Activated naive CD8-positive, alpha-beta T cell treated with anti-CD3 and anti-CD28 coated beads, Interleukin-2, amount 50 U/mL, for 16 hours (primary cell): ENCODE measurements around the gene PRKCE.

Experiments
- DNase-seq: peaks from one replicate; pipeline ENCODE4 v3.0.0-alpha.2; 2020; ENCODE audit warnings: low read depth, low spot score

The PRKCE gene

DNA sequence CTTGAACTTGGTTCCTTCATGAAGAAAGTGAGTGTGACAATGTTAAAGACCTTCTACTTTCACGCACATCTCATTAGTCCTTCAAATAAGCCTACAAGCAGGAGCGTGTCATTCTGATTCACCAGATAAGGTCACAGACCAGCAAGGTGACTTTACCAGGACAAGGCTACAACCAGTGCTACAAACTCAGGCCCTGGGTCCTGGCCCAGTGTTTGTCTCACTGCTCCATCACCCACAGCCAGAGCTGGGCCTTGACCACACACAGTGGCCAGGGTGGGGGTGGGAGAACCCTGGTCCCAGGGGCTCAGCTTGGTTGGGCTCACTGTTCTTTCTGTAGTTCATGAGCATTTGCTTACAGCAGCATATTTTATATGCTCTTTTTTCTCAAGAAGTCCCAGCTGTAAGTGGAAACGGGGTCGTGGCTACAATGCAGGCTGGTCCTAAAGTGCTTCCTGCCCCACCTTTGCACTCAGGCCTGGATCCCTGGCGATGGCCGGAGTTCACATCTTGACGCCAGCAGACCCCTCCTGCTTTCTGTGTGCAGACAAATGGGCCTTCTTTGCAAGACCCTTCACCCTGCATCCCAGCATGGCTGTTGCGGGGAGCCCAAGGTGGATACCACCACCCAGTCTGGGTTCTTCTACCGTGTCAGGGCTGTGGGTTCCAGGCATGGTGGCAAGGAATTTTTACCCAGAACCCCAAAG is 492.1 kb downstream of the PRKCE start:
- no peak for DNase-seq

- DNase-seq = no peak
These were observed 492.8 kb downstream of the PRKCE start for GRCh38 chr2:46144133-46144800.

GRCh38 chr2:46145017-46145416 is 493.5 kb downstream of the PRKCE start:
- no peak for DNase-seq

- no peak for DNase-seq
These were observed 494.4 kb downstream of the PRKCE start for GRCh38 chr2:46145840-46146239.

GRCh38 chr2:46146866-46147502 is 495.5 kb downstream of the PRKCE start:
- no peak for DNase-seq

DNA sequence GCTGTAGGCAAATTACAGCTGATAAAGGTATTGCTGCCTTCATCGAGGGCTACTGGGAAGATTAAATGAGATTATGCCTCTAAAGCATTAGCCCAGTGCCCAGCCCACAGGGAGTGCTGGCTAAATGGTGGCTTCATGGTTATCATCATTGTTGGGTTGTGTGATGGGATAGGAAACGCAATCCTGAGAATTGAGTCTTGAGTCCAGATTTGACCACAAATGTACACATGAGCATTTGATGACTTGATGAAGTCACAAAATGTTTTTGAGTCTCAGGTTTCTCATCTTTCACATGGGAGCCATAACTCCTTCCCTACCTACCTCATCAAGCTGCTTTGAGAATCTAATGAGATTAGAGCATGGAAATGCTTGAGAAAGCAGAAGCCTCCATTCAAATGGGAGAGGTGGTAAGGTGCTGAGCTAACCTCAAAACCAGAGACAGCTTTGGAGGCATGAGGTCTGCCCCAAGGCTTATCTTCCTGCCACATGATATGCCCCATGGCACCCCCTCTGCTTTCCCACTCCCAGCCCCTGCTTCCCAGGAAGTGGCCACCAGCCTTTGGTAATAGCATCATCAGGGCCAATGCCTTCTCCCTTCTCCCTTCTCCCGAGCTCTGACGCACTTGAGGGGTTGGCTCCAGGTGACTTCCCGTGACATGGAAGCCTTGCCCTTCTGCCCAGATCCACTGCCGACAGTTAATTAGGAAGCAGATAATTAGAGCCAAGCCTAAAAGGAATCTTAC is 496.3 kb downstream of the PRKCE start:
- no peak for DNase-seq

- DNase-seq = no peak
These were observed 496.9 kb downstream of the PRKCE start for GRCh38 chr2:46148369-46148736.

DNA sequence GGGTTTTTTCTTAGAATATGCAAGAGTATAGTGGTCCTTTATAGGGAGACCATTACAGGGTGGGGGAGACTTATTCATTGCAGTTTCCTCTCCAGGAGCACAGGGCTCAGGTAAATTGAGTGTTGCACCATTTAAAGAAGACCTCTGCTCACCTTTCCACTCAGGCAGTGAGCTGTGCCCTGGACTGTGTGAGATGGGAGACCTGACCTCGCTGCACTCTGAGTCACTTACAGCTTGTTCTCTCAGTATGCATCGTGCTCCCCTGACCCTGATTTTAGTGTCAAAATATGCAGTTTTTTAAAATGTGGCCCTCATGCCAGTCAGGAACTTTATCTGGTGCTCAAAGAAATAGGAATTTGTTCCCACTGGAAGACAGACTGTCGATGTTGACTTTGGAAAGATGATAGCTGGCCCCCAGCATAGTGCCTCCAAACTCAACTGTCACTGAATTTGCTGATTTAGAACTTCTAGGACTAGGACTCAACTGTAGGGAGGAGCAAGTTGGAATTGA is 499.0 kb downstream of the PRKCE start:
- no peak for DNase-seq

- no peak for DNase-seq
These were observed 500.1 kb downstream of the PRKCE start for GRCh38 chr2:46151577-46151976.

DNA sequence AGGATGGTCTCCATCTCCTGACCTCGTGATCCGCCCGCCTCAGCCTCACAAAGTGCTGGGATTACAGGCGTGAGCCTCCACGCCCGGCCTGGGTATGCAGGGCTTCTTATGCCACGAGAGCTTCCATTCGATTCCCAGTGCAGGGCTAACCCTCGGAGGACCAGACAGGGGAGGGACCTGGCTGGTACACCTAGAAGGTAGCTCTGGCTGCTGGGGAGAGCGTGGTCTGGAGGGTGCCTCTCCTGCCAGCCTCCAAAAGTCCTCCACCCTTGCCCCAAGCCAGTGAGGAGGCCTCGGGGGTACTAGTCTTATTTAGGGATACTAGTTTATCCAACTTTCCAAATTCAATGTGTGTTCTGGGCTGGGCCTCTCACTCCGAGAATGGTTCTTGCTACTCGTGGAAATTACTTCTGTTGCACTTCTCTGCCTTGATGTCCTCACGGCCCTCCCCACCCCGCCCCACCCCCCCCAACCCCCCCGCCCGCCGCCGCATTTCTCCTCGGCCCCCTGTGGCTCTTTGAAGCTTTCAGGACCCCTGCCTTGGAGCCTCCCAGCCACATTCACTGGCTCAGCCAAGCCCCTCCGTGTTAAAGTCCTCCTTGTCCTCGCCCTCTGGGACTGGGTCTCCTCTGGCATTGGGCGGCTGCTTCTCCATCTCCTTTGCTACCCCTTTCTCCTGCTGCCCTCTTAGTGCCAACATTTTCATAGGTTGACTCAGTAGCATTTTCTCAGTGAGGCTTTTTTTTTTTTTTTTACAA is 502.7 kb downstream of the PRKCE start:
- DNase-seq = no peak

DNA sequence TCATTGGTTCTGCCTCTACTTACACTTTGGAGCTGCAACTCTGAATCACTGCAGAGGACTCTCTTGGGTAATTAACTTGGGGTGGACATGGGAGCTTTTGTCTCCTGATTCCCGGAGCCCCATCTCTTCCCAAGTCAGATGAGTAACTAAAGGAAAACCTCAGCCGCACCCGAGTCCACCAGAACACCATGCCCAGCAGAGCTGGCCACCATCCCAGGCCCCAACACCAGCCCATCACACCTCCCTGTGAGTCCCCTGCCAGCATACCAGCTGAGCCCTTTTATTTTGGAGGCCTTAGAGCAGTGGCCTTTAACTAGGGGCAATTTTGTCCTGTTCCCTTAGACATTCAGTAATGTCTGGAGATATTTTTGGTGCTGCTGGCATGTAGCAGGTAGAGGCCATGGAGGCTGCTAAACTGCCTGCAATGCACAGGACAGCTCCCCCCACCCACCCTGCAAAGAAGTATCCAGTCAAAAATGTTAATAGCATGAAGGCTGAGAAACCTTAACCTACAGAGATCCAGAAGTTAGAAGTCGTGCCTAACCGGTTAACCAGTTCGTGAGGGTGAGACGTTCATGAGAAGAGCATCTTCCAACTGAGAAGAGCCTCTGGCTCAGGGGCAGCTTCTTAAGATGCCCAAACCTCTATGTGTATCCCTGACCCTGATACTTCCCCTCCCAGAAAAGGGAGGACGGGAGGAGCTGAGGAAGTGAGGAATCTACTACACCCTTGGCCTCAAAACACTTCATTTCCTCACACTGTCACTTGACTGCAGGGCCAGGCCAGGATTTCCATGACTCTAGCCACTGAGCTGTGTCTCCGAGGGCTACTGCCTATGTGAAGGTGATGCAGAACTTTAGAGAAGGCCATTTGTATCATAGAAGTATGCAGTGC is 505.8 kb downstream of the PRKCE start:
- DNase-seq = no peak

- no peak for DNase-seq
These were observed 506.5 kb downstream of the PRKCE start for GRCh38 chr2:46157966-46158310.

GRCh38 chr2:46158661-46159060 is 507.2 kb downstream of the PRKCE start:
- no peak for DNase-seq

DNA sequence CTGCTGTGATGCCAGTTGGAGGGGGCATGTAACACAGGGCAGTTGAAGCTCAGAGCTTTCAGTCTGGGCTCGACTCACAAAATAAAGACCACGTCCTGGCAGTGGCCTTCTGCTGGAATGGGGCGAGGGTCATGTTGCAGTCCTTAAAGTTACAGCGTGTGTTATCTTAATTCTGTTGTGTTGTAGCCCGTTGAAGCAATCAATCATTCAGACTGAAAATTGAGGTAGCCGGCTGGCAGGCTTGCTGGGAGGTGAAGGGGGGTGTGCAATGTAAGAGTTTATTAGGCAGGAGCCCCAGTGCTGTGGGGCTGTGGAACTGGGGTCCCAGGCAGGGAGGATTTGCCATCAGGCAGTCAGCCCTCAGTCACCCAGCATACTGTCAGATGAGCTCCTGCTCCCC is 508.9 kb downstream of the PRKCE start:
- no peak for DNase-seq

DNA sequence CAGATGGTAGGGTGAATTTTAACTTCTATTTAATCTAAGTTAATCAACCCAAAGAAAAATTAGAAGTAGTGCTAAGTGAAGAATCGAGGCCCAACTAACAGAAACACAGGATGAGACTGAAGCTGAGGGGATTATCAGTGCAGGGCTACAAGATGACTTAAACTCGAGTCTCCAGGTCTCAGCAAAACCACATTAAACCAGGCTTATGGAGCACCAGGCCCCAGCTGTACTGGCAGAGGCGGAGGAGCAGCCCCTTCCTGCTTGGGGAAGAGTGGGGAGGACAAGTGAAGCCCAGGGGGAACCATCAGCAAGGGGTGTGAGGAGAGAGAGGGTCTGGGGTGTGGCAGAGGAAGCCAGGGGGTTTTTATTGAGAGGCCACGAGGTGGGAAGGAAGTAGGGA is 509.8 kb downstream of the PRKCE start:
- no peak for DNase-seq

DNA sequence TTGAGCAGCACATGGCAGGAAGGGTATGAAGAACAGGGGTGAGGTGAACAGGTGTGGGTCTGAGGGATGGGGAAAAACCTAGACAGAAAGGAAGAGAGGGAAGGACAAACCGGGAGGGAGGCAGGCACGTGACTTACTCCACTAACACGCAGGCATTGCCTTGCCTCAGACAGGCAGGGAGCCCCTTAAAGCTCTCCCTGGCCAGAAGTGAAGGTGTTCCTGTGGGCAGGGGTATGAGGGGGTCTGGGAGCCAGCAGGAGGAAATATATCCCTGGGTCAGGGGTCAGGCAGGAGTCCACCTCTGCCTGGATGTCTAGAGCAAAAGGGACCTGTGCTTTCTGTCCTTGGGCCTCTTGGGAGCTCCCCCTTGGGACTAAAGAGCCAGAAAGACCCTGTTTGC is 510.4 kb downstream of the PRKCE start:
- no peak for DNase-seq

DNA sequence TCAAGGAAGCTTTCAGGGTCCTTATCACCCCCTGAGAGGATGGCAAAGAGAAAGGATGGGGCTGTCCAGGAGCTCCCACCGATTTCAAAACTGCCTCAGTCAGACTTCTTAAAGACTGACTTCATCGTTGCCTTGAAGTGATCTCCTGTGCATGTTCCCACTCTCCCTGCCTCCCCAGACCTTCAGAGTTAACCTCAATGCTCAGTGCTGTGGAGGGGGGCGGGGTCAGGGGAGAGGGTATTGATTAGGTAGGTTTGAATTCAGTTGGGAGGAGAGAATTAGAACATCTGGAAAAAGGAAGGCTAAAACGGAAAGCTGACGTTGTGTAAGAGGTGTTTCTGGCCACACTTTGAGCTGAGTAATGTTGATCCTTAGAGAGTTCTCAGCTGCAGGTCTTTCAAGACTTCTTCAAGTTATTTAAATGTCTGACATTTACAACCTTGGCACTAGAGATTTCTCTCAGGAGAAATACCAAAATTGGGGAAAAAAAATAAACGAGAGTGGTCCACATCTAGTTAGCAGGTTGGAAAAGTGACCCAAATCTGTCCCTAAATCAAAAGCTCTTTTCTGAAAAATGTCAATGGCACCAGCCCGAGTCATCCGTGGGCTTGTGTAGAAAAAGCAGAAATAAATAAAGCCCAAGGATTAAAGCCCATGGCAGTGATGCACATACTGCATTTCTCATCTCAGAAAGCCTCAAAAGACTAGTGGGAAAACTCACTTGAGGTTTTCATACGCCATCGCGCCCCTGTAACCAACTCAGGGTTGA is 511.0 kb downstream of the PRKCE start:
- no peak for DNase-seq

GRCh38 chr2:46163098-46163430 is 511.6 kb downstream of the PRKCE start:
- no peak for DNase-seq

DNA sequence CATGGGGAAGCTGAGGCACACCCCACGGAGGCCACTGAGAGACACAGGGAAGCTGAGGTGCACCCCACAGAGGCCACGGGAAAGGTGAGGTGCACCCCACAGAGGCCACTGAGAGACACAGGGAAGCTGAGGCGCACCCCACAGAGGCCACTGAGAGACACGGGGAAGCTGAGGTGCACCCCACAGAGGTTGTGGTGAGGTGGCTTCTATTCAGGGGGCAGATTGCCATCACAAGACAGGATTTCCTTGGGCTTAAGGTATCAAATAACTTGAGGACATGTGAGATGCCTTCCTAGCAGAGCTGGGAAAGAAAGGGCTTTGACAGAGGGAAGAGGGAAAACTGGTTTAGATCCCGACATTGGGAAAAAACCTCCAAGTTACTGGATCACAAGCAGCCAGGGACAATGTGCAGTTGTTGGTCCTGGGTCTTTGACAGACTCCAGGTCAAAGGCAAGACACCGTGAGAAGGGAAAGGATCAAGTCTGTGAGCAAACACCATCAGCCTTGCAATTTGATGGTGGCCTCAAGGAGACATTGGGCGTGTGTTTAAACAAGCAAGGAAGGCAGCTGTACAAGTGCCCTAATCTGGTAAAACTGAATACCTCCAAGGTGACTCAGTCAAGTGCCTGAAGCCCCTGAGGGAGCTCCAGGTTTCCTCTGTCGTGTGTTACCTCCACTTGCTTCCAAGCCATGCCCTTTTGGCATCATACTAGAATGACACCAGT is 512.5 kb downstream of the PRKCE start:
- no peak for DNase-seq
